Fibroblast of lung (primary cell): ENCODE measurements around the gene WDPCP.

Experiments
- EZH2 ChIP-seq: IDR thresholded peaks from 2 replicates; pipeline ENCODE4 v1.5.1; 2012; ENCODE audit warnings: low read length, control low read depth, mild to moderate bottlenecking; ENCODE audit errors: missing control alignments
- TF ChIP-seq, protein P1 (sequence below), 2 donors: IDR thresholded peaks in 1 of 2; conservative IDR thresholded peaks in 1 of 2; 1 replicate in 1 of 2; 2 replicates in 1 of 2; pipeline ENCODE4 v1.5.1; 2011 to 2012; ENCODE audit warnings: low read length in 2 of 2, control low read depth in 1 of 2, inconsistent platforms in 1 of 2, low read depth in 1 of 2, mild to moderate bottlenecking in 1 of 2

DNA sequence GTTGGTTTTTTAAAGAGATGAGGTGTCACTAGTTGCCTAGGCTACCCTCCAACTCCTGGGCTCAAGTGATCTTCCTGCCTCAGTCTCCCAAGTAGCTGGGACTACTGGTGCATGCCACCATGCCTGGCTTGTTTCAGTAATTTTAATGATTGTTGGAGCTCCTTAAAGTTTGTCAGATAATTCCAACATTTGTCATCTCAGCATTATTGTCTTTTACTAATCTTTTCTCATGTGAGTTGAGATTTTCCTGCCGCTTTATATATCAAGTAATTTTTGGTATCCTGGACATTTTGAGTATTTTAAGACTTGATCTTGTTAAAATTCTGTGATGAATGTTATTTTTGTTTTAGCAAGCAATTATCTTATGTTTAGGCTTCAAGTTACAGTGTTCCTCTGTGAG lies 429.0 kb downstream of the WDPCP start:
- TF ChIP-seq, protein P1, sequence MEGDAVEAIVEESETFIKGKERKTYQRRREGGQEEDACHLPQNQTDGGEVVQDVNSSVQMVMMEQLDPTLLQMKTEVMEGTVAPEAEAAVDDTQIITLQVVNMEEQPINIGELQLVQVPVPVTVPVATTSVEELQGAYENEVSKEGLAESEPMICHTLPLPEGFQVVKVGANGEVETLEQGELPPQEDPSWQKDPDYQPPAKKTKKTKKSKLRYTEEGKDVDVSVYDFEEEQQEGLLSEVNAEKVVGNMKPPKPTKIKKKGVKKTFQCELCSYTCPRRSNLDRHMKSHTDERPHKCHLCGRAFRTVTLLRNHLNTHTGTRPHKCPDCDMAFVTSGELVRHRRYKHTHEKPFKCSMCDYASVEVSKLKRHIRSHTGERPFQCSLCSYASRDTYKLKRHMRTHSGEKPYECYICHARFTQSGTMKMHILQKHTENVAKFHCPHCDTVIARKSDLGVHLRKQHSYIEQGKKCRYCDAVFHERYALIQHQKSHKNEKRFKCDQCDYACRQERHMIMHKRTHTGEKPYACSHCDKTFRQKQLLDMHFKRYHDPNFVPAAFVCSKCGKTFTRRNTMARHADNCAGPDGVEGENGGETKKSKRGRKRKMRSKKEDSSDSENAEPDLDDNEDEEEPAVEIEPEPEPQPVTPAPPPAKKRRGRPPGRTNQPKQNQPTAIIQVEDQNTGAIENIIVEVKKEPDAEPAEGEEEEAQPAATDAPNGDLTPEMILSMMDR (conservative IDR thresholded peaks at IDR 0.05 in 1 of 2, IDR thresholded peaks at IDR 0.05 in 1 of 2; ENCODE audit: low read depth in 1 of 2, low read length in 2 of 2): no peak
- no peak for TF ChIP-seq EZH2
